Left ventricle myocardium inferior (tissue), 1 donor: Measurements from ENCODE around the gene IGFBP1. TPM values are rescaled to one million over a fixed set of nuclear protein-coding genes. Genes with fewer than 3 reads are reported as not detected.

Source experiments
- DNase-seq: peaks from one replicate; pipeline ENCODE4 v3.0.0-alpha.2; 2020
- H3K27ac ChIP-seq: fragments of 200-600 bp; replicated peaks from 2 replicates; pipeline ENCODE4 v1.8.0; 2021
- H3K27me3 ChIP-seq: fragments of 200-600 bp; 2 replicates; pipeline ENCODE4 v1.8.0; 2021; ENCODE audit warnings: low read depth
- H3K36me3 ChIP-seq: fragments of 200-600 bp; 2 replicates; pipeline ENCODE4 v1.8.0; 2021
- H3K4me1 ChIP-seq: fragments of 200-600 bp; 2 replicates; pipeline ENCODE4 v1.8.0; 2021
- H3K4me3 ChIP-seq: fragments of 200-600 bp; 2 replicates; pipeline ENCODE4 v1.8.0; 2021; ENCODE audit warnings: mild to moderate bottlenecking, moderate library complexity
- H3K9me3 ChIP-seq: fragments of 200-600 bp; replicated peaks from 2 replicates; pipeline ENCODE4 v1.8.0; 2021
- CTCF ChIP-seq: fragments of 200-600 bp; IDR thresholded peaks from 2 replicates; pipeline ENCODE4 v1.8.0; 2021; ENCODE audit warnings: antibody characterized with exemption, mild to moderate bottlenecking, borderline replicate concordance
- intact Hi-C: fragments of 100-400 bp; cut with micrococcal nuclease; formaldehyde crosslinking; loops from one replicate; pipeline ENCODE4 v1.11.0; 2022
- total RNA-seq: library from RNA; stranded (reverse); fragmentation: NEBNext Ultra II Directional; extraction: Animal tissue kit (Norgen Biotek cat#: 25700); gene quantifications from one replicate; pipeline ENCODE4 v1.2.1, GENCODE V29; 2021
- donor health status: DM: no; HTN: yes; CAD: no; lungs with severe emphysema.

The IGFBP1 gene
- total RNA-seq, 1 donor from 2014 or later: not detected

- intact Hi-C loops: no loop called here
- no peak for DNase-seq
Observed at GRCh38 chr7:45873035-45873354, 15.3 kb upstream of the IGFBP1 start, which contains the start of gene CCDC201. Gene CCDC201 (minus strand): TSS chr7:45873082. CDS start chr7:45873007, 75 bp downstream.

GRCh38 chr7:45873355-45873754 lies 14.9 kb upstream of the IGFBP1 start:
- H3K36me3 ChIP-seq: no peaks in the 10 kb centered on the region
- TF ChIP-seq CTCF: no peak
- H3K4me1 ChIP-seq: no peaks in the 10 kb centered on the region
- DNase-seq: no peak
- peaks cover 9% of the 10 kb centered on the region for H3K9me3 ChIP-seq
- peaks cover 8% of the 10 kb centered on the region for H3K27me3 ChIP-seq
- H3K27ac ChIP-seq: no peak overlapping the region
- intact Hi-C loops: no loop called here
- H3K4me3 ChIP-seq: no peak overlapping the region

More at GRCh38 chr7:45873035-45873354, 15.3 kb upstream of the IGFBP1 start, which contains the start of gene CCDC201:
- H3K27me3 ChIP-seq: peaks cover 8% of the 10 kb centered on the region
- no peak within 1 kb of the TSS for H3K27ac ChIP-seq
- no peak for TF ChIP-seq CTCF
- H3K9me3 ChIP-seq: peaks cover 9% of the 10 kb centered on the region
- H3K4me1 ChIP-seq: no peaks in the 10 kb centered on the region
- no peaks in the 10 kb centered on the region for H3K36me3 ChIP-seq
- no peak within 1 kb of the TSS for H3K4me3 ChIP-seq

- intact Hi-C loops: no loop called here
- TF ChIP-seq CTCF: no peak
- no peaks in the 10 kb centered on the region for H3K4me1 ChIP-seq
- no peak overlapping the region for H3K4me3 ChIP-seq
- H3K9me3 ChIP-seq: peaks cover 19% of the 10 kb centered on the region
- H3K36me3 ChIP-seq: no peaks in the 10 kb centered on the region
- no peak overlapping the region for H3K27ac ChIP-seq
- no peak for DNase-seq
- no peaks in the 10 kb centered on the region for H3K27me3 ChIP-seq
Observed at GRCh38 chr7:45874408-45875131, 13.7 kb upstream of the IGFBP1 start.

GRCh38 chr7:45876519-45876918 lies 11.8 kb upstream of the IGFBP1 start:
- no peak for TF ChIP-seq CTCF
- no peak overlapping the region for H3K4me3 ChIP-seq
- H3K9me3 ChIP-seq: peaks cover 23% of the 10 kb centered on the region
- no peaks in the 10 kb centered on the region for H3K36me3 ChIP-seq
- no peaks in the 10 kb centered on the region for H3K4me1 ChIP-seq
- peaks cover 5% of the 10 kb centered on the region for H3K27me3 ChIP-seq
- no peak overlapping the region for H3K27ac ChIP-seq
- intact Hi-C loops: no loop called here
- DNase-seq: no peak

DNA sequence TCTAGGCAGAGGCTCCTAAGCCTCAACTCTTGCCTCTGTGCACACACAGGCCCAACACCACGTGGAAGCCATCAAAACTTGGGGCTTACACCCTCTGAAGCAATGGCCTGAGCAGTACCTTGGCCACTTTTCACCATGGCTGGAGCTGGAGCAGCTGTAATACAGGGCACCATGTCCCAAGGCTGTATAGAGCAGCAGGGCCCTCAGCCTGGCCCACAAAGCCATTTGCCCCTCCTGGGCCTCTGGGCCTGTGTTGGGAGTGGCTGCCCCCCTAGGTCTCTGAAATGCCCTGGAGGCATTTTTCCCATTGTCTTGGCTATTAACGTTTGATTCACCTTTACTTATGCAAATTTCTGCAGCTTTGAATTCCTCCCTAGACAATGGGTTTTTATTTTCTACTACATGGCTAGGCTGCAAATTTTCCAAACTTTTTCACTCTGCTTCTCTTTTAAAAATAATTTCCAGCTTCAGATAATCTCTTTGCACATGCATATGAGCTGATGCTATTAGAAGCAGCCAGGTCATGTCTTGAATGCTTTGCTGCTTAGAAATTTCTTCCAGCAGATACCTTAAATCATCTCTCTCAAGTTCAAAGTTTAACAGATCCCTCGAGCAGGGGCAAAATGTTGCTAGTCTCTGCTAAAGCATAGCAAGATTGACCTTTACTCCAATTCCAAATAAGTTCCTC lies 9.7 kb upstream of the IGFBP1 start:
- no peak overlapping the region for H3K27ac ChIP-seq
- peaks cover 23% of the 10 kb centered on the region for H3K9me3 ChIP-seq
- no peaks in the 10 kb centered on the region for H3K4me1 ChIP-seq
- no peak for DNase-seq
- intact Hi-C loops: no loop called here
- TF ChIP-seq CTCF: no peak
- no peaks in the 10 kb centered on the region for H3K36me3 ChIP-seq
- no peak overlapping the region for H3K4me3 ChIP-seq
- H3K27me3 ChIP-seq: peaks cover 26% of the 10 kb centered on the region
